A549 (cell line): ENCODE results near the gene KCNAB1. TPM values are rescaled to one million over a fixed set of nuclear protein-coding genes. Genes with fewer than 3 reads are reported as not detected.
"Not testable (repeated sequence)": the region's sequence is repeated elsewhere in the genome, so short reads cannot be mapped to it uniquely, and the experiment has no call there.

Experiments
- ATAC-seq, 2 experiments: fragments of 200-7000 bp in 1 of 2; fragments of >200 bp in 1 of 2; cut with Nextera tagmentation in 1 of 2; cut with Tn5 transposase in 1 of 2; 3 replicates each; pipeline versions ENCODE4 v1.8.0 to v1.9.1; 2018 to 2020; ENCODE audit warnings: mild to moderate bottlenecking in 1 of 2, moderate library complexity in 1 of 2
- CTCF ChIA-PET: fragments of 300-600 bp; sonication (Branson Sonifier 250); formaldehyde crosslinking; extraction: SDS; loops from one replicate; lab custom pipeline; 2021; ENCODE audit warnings: antibody characterized with exemption, inconsistent platforms; lab: Yijun Ruan, JAX
- POLR2A ChIA-PET: fragments of 350-600 bp; formaldehyde crosslinking; extraction: SDS; loops from one replicate; lab custom pipeline; 2021; ENCODE audit warnings: antibody characterized with exemption, inconsistent platforms; lab: Yijun Ruan, JAX
- DNase-seq, 2 experiments: peaks; one replicate each; pipeline versions ENCODE4 v3.0.0 to v3.0.0-alpha.2; 2011 to 2016; ENCODE audit warnings: low read depth in 1 of 2, low spot score in 1 of 2
- FAIRE-seq: peaks from 2 replicates; lab custom pipeline; 2011; peaks lifted over from hg19 to GRCh38; lab: Jason Lieb, UNC
- H3K27ac ChIP-seq, 2 experiments: fragments of >200 bp; sonication (Bioruptor Twin); formaldehyde crosslinking; 3 replicates each; pipeline ENCODE4 v1.5.1; 2016 to 2017
- H3K4me1 ChIP-seq: fragments of >200 bp; sonication (Bioruptor Twin); formaldehyde crosslinking; 3 replicates; pipeline ENCODE4 v1.6.1; 2016
- H3K4me2 ChIP-seq: fragments of >200 bp; sonication (Bioruptor Twin); formaldehyde crosslinking; 3 replicates; pipeline ENCODE4 v1.6.1; 2016
- H3K4me3 ChIP-seq: fragments of >200 bp; sonication (Bioruptor Twin); formaldehyde crosslinking; 3 replicates; pipeline ENCODE4 v1.5.1; 2016
- H3K9me3 ChIP-seq: fragments of >200 bp; sonication (Bioruptor Twin); formaldehyde crosslinking; 3 replicates; pipeline ENCODE4 v1.6.1; 2016
- ESRRA ChIP-seq: fragments of 150-350 bp; IDR thresholded peaks from 2 replicates; pipeline ENCODE4 v1.6.1; 2014; ENCODE audit warnings: mild to moderate bottlenecking, low read length, borderline replicate concordance
- GATA3 ChIP-seq: IDR thresholded peaks from 2 replicates; pipeline ENCODE4 v1.6.1; 2012; ENCODE audit warnings: borderline replicate concordance
- POLR2A ChIP-seq: IDR thresholded peaks from 2 replicates; pipeline ENCODE4 v1.6.1; 2012; ENCODE audit warnings: mild to moderate bottlenecking, low read length
- RAD21 ChIP-seq, 2 experiments: fragments of >200 bp in 1 of 2; sonication (Bioruptor Twin) in 1 of 2; formaldehyde crosslinking in 1 of 2; IDR thresholded peaks in 1 of 2; conservative IDR thresholded peaks in 1 of 2; 2 replicates in 1 of 2; 3 replicates in 1 of 2; pipeline ENCODE4 v1.6.1; 2012 to 2018; ENCODE audit warnings: inconsistent platforms in 1 of 2
- RFX5 ChIP-seq: fragments of 450-650 bp; IDR thresholded peaks from 2 replicates; pipeline ENCODE4 v1.7.1; 2014; ENCODE audit warnings: antibody characterized with exemption, mild to moderate bottlenecking, moderate library complexity
- RNF2 ChIP-seq: fragments of 200-600 bp; sonication (generic); IDR thresholded peaks from 2 replicates; pipeline ENCODE4 v1.6.1; 2016; ENCODE audit warnings: low read depth, mild to moderate bottlenecking, antibody characterized with exemption, moderate library complexity, borderline replicate concordance
- TFCP2L1 ChIP-seq: fragments of 250-450 bp; sonication (Bioruptor Pico); IDR thresholded peaks from 2 replicates; pipeline ENCODE4 v1.5.0; 2021; ENCODE audit warnings: mild to moderate bottlenecking
- ZC3H11A ChIP-seq: fragments of 450-650 bp; IDR thresholded peaks from 2 replicates; pipeline ENCODE4 v1.6.1; 2014; ENCODE audit warnings: antibody characterized with exemption, mild to moderate bottlenecking
- WGBS: methylation state at CpG from one replicate; pipeline ENCODE4 v1.1.6; 2017; ENCODE audit errors: missing lambda C conversion rate; 5-methylcytosine and 5-hydroxymethylcytosine counted together
- polyA plus RNA-seq, 4 experiments: library from polyadenylated mRNA; depleted of rRNA in 3 of 4; stranded (reverse); fragments of >200 nt; fragmentation: RNase III in 1 of 4; extraction: RNeasy Plus Mini Kit Qiagen cat#74134 plus additional on column Dnase treatment in 1 of 4; gene quantifications; 2 replicates in 3 of 4; 3 replicates in 1 of 4; pipeline ENCODE4 v1.2.3, GENCODE V29; 2011 to 2017
- TF ChIP-seq, protein P1 (sequence below): fragments of >200 bp; sonication (Bioruptor Twin); formaldehyde crosslinking; IDR thresholded peaks from 3 replicates; pipeline ENCODE4 v1.5.1; 2016
- TF ChIP-seq, protein P2 (sequence below): fragments of 200-600 bp; sonication (generic); IDR thresholded peaks from 2 replicates; pipeline ENCODE4 v1.6.1; 2016; ENCODE audit warnings: antibody characterized with exemption, mild to moderate bottlenecking, moderate library complexity

The KCNAB1 gene
- polyA plus RNA-seq, 2 of the 4 experiments (the other 2 are of a cell fraction) = not detected

- WGBS = 2% methylated on average over 1 of the region's 1 CpG
- no peak for FAIRE-seq
- no peaks in the 10 kb centered on the region for H3K9me3 ChIP-seq
- ChIA-PET CTCF (interaction anchor here (0.8 kb wide), 1 partner anchor 24 kb away, joined by 3 read pairs; no protein-coding TSS in a partner anchor), POLR2A (no interaction called here)
- H3K4me2 ChIP-seq = no peak overlapping the region
- DNase-seq = no peak
- no peaks in the 10 kb centered on the region for H3K4me1 ChIP-seq
- TF ChIP-seq, protein P1, sequence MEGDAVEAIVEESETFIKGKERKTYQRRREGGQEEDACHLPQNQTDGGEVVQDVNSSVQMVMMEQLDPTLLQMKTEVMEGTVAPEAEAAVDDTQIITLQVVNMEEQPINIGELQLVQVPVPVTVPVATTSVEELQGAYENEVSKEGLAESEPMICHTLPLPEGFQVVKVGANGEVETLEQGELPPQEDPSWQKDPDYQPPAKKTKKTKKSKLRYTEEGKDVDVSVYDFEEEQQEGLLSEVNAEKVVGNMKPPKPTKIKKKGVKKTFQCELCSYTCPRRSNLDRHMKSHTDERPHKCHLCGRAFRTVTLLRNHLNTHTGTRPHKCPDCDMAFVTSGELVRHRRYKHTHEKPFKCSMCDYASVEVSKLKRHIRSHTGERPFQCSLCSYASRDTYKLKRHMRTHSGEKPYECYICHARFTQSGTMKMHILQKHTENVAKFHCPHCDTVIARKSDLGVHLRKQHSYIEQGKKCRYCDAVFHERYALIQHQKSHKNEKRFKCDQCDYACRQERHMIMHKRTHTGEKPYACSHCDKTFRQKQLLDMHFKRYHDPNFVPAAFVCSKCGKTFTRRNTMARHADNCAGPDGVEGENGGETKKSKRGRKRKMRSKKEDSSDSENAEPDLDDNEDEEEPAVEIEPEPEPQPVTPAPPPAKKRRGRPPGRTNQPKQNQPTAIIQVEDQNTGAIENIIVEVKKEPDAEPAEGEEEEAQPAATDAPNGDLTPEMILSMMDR = no peak
- TF ChIP-seq, protein P2, sequence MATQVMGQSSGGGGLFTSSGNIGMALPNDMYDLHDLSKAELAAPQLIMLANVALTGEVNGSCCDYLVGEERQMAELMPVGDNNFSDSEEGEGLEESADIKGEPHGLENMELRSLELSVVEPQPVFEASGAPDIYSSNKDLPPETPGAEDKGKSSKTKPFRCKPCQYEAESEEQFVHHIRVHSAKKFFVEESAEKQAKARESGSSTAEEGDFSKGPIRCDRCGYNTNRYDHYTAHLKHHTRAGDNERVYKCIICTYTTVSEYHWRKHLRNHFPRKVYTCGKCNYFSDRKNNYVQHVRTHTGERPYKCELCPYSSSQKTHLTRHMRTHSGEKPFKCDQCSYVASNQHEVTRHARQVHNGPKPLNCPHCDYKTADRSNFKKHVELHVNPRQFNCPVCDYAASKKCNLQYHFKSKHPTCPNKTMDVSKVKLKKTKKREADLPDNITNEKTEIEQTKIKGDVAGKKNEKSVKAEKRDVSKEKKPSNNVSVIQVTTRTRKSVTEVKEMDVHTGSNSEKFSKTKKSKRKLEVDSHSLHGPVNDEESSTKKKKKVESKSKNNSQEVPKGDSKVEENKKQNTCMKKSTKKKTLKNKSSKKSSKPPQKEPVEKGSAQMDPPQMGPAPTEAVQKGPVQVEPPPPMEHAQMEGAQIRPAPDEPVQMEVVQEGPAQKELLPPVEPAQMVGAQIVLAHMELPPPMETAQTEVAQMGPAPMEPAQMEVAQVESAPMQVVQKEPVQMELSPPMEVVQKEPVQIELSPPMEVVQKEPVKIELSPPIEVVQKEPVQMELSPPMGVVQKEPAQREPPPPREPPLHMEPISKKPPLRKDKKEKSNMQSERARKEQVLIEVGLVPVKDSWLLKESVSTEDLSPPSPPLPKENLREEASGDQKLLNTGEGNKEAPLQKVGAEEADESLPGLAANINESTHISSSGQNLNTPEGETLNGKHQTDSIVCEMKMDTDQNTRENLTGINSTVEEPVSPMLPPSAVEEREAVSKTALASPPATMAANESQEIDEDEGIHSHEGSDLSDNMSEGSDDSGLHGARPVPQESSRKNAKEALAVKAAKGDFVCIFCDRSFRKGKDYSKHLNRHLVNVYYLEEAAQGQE = no peak
- TF ChIP-seq POLR2A (no peak), RFX5 (no peak), ZC3H11A (no peak)
- no peak overlapping the region for H3K4me3 ChIP-seq
- H3K27ac ChIP-seq = no peak overlapping the region
- ATAC-seq = no peak
Measured at GRCh38 chr3:156563900-156564682, 443.7 kb downstream of the KCNAB1 start.

DNA sequence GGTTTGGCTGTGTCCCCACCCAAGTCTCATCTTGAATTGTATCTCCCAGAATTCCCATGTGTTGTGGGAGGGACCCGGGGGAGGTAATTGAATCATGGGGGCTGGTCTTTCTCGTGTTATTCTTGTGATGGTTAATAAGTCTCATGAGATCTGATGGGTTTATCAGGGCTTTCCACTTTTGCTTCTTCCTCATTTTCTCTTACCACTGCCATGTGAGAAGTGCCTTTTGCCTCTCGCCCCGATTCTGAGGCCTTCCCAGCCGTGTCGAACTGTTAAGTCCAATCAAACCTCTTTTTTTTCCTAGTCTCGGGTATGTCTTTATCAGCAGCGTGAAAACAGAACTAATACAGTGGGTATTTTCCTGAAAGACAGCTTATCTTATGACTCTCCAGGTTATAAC lies 448.6 kb downstream of the KCNAB1 start:
- POLR2A ChIA-PET, H3K4me3 ChIP-seq, FAIRE-seq, DNase-seq, H3K27ac ChIP-seq, ATAC-seq, H3K9me3 ChIP-seq, H3K4me2 ChIP-seq, H3K4me1 ChIP-seq: not testable (repeated sequence)
- 77% methylated on average over 8 of the region's 8 CpGs for WGBS
- CTCF ChIA-PET = interaction anchor here (0.7 to 1.3 kb wide), 2 partner anchors 12 to 104 kb away, joined by 3 read pairs; no protein-coding TSS in a partner anchor

DNA sequence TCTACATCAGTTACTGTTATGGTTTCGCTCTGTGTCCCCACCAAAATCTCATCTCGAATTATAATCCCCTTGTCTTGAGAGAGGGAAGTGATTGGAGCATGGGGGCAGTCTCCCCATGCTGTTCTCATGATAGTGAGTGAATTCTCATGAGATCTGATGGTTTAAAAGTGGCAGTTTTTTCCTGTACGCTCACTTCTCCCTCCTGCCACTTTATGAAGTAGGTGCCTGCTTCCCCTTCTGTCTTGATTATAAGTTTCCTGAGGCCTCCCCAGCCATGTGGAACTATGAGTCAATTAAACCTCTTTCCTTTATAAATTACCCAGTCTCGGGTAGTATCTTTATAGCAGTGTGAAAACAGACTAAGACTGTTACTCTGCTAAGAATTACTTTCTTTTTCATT lies 449.5 kb downstream of the KCNAB1 start:
- 56% methylated on average over 4 of the region's 4 CpGs for WGBS
- DNase-seq, H3K4me3 ChIP-seq, H3K4me1 ChIP-seq, H3K4me2 ChIP-seq, H3K9me3 ChIP-seq, POLR2A ChIA-PET, H3K27ac ChIP-seq, FAIRE-seq, ATAC-seq: not testable (repeated sequence)
- CTCF ChIA-PET = interaction anchor here (1.3 kb wide), 1 partner anchor 13 kb away, joined by 3 read pairs; no protein-coding TSS in a partner anchor

DNA sequence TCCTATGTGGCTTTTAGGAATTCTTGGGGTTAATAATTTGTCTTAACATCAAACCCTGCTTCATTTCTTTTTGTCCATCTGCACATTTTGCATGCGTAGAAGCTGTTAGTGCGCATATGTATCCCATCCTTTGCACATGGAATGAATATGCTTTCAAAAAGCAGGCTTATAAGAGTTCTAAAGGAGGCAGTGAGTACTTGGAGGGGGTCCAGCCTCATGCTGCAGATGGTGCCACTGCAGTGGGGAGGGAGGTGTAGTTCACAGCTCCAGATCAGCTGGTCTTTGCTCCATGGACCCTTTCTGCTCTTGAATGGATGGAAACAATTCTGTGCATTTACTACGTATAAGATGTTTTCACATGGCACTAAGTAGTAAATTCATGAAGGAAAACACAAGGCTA lies 455.3 kb downstream of the KCNAB1 start:
- H3K9me3 ChIP-seq = no peaks in the 10 kb centered on the region
- FAIRE-seq = no peak
- H3K4me2 ChIP-seq = no peak overlapping the region
- TF ChIP-seq TFCP2L1 (CRISPR knock-in tag) (no peak), RAD21 (conservative IDR thresholded peaks at IDR 0.05 in 1 of 2, IDR thresholded peaks at IDR 0.05 in 1 of 2) (no peak), GATA3 (no peak), ESRRA (no peak), RNF2 (no peak)
- TF ChIP-seq, all 56 proteins: peak for 0
- DNase-seq = no peak
- 79% methylated on average over 3 of the region's 3 CpGs for WGBS
- Histone ChIP-seq H3K4me3 (no peak overlapping the region), H3K27ac (no peak overlapping the region), H3K4me1 (no peaks in the 10 kb centered on the region)
- ChIA-PET CTCF (interaction anchor here (0.9 to 1.4 kb wide), 2 partner anchors 98 to 507 kb away, joined by 3 to 5 read pairs; no protein-coding TSS in a partner anchor), POLR2A (no interaction called here)
- no peak for ATAC-seq
